ENCODE results near the gene SLC47A2. TPM values are rescaled to one million over a fixed set of nuclear protein-coding genes. Genes with fewer than 3 reads are reported as not detected.

Gene SLC47A2
- total RNA-seq, 1 donor from 2014 or later, result not detected

DNA sequence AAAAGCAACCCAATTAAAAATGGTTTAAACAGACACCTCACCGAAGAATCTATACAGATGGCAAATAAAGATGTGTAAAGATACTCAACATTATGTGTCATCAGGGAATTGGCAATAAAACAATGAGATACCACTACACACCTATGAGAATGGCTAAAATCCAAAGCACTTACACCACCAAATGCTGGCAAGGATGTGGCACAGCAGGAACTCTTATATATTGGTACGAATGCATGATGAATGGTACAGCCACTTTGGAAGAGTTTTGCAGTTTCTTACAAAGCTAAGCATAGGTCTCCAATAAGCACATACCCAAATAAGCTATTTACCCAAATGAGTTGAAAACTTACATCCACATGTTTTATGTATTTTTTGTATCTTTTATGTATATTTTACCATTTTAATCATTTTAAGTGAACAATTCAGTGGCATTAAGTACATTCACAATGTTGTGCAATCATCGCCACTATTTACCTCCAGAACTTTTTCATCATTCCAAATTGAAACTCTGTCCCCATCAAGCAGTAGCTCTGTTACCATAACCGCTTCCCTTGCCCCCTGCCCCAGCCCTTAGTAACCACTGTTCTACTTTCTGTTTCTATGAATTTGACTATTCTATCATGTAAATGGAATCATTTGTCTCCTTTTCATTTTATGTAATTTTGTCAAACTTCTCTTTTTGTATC, 74.6 kb downstream of the SLC47A2 start:
- intact Hi-C loops (cut with DNase I), result no loop called here
- H3K4me1 ChIP-seq, result peaks cover 1% of the 10 kb centered on the region
- H3K4me3 ChIP-seq, result no peak overlapping the region
- DNase-seq, result no peak
- no peak for ATAC-seq
- no peaks in the 10 kb centered on the region for H3K36me3 ChIP-seq
- H3K27me3 ChIP-seq, result no peaks in the 10 kb centered on the region
- TF ChIP-seq, protein P1, sequence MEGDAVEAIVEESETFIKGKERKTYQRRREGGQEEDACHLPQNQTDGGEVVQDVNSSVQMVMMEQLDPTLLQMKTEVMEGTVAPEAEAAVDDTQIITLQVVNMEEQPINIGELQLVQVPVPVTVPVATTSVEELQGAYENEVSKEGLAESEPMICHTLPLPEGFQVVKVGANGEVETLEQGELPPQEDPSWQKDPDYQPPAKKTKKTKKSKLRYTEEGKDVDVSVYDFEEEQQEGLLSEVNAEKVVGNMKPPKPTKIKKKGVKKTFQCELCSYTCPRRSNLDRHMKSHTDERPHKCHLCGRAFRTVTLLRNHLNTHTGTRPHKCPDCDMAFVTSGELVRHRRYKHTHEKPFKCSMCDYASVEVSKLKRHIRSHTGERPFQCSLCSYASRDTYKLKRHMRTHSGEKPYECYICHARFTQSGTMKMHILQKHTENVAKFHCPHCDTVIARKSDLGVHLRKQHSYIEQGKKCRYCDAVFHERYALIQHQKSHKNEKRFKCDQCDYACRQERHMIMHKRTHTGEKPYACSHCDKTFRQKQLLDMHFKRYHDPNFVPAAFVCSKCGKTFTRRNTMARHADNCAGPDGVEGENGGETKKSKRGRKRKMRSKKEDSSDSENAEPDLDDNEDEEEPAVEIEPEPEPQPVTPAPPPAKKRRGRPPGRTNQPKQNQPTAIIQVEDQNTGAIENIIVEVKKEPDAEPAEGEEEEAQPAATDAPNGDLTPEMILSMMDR (IDR thresholded peaks at IDR 0.05), result no peak
- no peaks in the 10 kb centered on the region for H3K9me3 ChIP-seq
- H3K27ac ChIP-seq, result no peak overlapping the region

DNA sequence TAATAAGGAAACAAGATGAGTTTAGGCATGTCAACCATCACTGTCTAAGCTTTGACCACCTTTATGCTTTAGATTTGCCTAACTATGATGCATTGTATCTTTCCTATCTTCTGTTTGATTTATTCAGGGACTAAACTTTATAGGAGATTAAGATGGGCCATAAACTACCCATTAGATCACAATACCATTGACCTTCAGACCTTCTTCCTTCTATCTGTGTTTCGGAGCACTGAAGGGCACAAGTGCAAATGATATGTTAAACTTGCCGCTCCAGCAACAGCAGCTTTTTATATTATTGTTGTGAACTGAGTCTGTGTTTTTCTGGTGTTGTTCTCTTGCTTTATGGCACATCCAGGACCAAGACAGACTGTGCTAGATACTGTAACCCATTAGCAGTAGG, 84.5 kb downstream of the SLC47A2 start:
- intact Hi-C loops (cut with DNase I), result no loop called here
- Histone ChIP-seq H3K4me1 (no peaks in the 10 kb centered on the region), H3K36me3 (no peaks in the 10 kb centered on the region), H3K27ac (no peak overlapping the region), H3K27me3 (no peaks in the 10 kb centered on the region), H3K4me3 (no peak overlapping the region), H3K9me3 (no peaks in the 10 kb centered on the region)
- TF ChIP-seq, protein P1 (IDR thresholded peaks at IDR 0.05), result no peak
- no peak for ATAC-seq
- DNase-seq, result no peak

DNA sequence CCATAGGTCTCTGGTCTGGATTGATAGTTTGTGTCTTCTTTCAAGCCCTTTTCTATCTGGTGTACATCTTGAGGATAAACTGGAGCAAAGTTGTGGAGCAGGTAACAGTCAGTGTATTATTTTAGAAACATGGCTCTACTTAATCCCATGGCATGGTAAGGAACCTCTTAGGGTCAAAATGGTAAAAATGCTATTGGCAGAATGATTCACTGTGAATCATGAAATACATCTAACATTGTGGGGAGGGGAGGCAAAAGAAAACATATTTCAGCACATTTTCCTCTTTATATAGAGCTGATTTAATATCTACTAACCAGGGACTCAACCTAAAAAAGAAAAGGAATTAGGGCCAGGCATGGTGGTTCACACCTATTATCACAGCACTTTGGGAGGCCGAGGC, 85.7 kb downstream of the SLC47A2 start:
- H3K27ac ChIP-seq, result no peak overlapping the region
- TF ChIP-seq, protein P1 (IDR thresholded peaks at IDR 0.05), result no peak
- DNase-seq, result no peak
- no peak overlapping the region for H3K4me3 ChIP-seq
- H3K4me1 ChIP-seq, result no peaks in the 10 kb centered on the region
- no peaks in the 10 kb centered on the region for H3K36me3 ChIP-seq
- intact Hi-C loops (cut with DNase I), result no loop called here
- no peaks in the 10 kb centered on the region for H3K9me3 ChIP-seq
- no peak for ATAC-seq
- no peaks in the 10 kb centered on the region for H3K27me3 ChIP-seq

DNA sequence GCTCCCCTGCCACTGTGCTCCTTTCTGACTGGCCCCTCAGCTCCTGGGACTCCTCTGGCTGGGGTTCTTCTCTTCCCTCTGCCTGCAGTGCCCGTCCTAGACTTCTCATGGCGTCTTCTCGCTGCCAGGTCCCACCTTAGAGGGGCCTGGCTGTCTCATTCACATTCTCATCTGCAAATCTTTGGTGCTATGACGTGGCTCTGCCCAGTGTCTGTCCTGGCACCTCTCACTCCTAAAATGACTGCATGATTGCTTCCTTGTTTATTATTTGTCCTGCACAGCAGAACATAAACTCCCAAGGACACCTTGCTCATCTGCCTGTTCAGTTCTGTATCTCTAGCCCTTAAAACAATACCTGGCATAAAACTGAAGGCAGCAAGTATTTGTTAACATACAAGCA, 86.3 kb downstream of the SLC47A2 start:
- DNase-seq, result no peak
- ATAC-seq, result no peak

DNA sequence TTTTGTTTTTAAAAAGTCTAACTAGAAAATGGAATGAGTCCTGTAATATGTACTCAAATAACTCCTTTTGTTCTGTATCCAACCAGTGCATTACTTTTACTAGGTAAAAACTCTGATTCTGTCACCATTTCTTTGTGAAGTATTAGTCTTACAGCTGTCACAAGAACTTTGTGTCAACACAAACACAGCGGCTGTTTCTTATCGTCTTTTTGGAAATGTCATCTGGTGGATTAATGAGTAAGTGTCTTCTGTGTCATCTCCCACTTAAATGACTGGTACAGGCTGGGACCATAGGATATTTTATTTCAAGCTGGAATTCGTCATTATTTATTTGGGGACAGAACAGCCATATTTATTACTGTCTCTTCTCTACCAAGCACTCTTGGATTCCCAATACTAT, 86.9 kb downstream of the SLC47A2 start:
- no peak overlapping the region for H3K27ac ChIP-seq
- no peaks in the 10 kb centered on the region for H3K36me3 ChIP-seq
- no peaks in the 10 kb centered on the region for H3K4me1 ChIP-seq
- intact Hi-C loops (cut with DNase I), result no loop called here
- H3K4me3 ChIP-seq, result no peak overlapping the region
- H3K9me3 ChIP-seq, result no peaks in the 10 kb centered on the region
- ATAC-seq, result no peak
- DNase-seq, result no peak
- TF ChIP-seq, protein P1 (IDR thresholded peaks at IDR 0.05), result no peak
- no peaks in the 10 kb centered on the region for H3K27me3 ChIP-seq

More for the DNA sequence above, 86.3 kb downstream of the SLC47A2 start:
- Histone ChIP-seq H3K27ac (no peak overlapping the region), H3K4me1 (no peaks in the 10 kb centered on the region), H3K4me3 (no peak overlapping the region), H3K9me3 (no peaks in the 10 kb centered on the region), H3K27me3 (no peaks in the 10 kb centered on the region), H3K36me3 (no peaks in the 10 kb centered on the region)
- TF ChIP-seq, protein P1 (IDR thresholded peaks at IDR 0.05), result no peak
- intact Hi-C loops (cut with DNase I), result no loop called here

Other genes starting within 250 kb of the SLC47A2 start
- 13.4 TPM for gene SLC47A1, start 182.7 kb downstream of the SLC47A2 start, total RNA-seq
- 134 TPM for gene ALDH3A2, start 67.8 kb downstream of the SLC47A2 start, total RNA-seq
- 10.5 TPM for gene ALDH3A1, start 31.7 kb upstream of the SLC47A2 start, total RNA-seq
- gene ULK2, start 151.4 kb upstream of the SLC47A2 start, total RNA-seq, result 30.8 TPM

Measured in upper lobe of right lung (tissue), 1 donor.